GM19452 (cell line): Measurements from ENCODE around the gene IL18BP.

Experiments used
- ATAC-seq: cut with Tn5 transposase; IDR thresholded peaks from one replicate; pipeline ENCODE4 v1.9.1; 2021; ENCODE audit not compliant: unreplicated experiment

The IL18BP gene

GRCh38 chr11:72010529-72011233, 12.0 kb downstream of the IL18BP start:
- no peak for ATAC-seq

DNA sequence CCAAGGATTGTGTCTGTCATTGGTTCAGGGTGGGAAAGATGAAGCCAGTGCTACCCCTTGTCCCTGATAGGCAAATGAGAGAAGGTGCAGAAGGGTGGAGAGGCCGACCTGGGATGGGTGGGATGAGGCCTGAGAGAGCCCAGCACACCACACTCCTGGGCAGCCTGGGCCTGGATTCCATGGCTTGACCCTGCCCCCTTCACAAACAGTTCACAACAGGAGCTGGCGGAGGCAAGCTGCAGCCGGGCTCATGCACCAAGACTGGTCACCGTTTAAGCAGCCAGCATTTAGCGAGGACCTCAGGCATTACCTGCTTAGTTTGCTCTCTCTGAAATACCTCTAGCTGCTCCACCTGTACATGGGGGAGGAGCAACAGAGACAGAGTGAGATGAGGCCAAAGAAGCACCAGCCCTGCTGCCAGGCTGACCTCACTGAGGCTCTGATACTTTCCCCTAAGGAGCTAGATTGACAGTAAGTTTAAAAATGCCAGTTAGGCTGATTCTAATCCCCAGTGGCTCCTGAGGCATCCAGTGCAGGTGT, 13.5 kb downstream of the IL18BP start:
- ATAC-seq = no peak

DNA sequence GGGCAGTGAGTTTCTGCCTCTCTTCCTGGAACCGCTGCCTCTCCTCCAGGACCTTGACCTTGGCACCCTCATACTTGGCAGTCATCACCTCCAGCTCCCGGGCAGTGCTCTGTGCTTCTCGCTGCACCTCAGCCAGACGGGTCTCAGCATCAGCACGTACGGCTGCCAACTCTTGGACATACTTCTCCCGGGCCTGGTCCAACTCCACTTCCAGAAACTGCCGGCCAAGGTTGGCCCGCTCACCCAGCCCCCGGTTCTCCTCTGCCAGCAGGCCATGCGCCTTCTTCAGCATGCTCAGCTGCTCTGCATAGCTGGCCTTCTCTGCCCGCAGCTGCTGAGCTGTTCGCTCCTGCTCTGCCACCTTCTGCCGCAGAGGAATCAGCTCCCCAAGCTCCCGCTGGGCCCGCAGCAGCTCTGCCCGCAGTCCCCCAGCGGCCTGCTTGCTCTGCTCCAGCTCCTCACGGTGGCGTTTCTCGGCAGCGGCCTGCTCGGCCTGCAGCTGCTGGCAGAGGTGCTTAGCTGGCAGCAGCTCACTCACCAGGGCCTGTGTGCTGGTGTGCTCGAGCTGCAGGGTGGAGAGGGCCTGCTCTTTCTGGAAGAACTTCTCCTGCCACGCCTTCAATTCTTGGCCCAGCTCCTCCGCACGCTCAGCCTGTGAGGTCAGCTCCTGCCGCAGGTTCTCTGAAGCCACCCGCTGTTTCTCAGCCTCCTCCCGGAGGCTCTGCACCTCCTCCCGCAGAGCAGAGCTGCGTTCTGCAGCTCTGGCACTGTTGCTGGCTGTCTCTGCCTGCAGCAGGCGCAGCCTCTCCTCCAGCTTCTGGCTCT, 14.4 kb downstream of the IL18BP start:
- ATAC-seq = no peak

GRCh38 chr11:72013765-72014711, 15.3 kb downstream of the IL18BP start:
- ATAC-seq = no peak

DNA sequence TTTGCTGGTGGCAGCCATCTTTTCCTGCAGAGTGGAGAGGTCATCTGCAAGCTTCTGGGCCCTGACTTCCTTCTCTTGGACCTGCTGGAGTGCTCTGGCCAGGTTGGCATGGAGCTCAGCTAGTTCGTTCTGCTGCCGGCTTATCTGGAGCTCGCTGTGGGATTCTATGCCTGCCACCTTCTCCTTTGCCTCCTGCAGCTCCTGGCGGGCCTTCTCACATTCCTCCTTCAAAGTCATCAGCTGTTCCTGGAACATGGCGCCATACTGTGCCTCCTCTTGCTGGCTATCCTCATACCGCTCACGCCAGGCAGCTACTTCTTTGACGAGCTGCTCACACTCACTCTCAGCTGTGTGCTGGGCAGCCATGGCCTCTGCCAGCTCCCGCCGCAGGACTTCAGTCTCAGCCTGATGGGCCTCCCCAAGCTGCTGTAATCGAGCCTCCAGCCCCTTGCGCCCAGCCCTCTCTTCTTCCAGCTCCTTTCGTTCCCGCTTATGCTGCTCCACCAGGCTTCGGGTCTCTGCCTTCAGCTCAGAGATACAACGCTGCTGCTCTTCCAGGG, 16.1 kb downstream of the IL18BP start:
- ATAC-seq = no peak

DNA sequence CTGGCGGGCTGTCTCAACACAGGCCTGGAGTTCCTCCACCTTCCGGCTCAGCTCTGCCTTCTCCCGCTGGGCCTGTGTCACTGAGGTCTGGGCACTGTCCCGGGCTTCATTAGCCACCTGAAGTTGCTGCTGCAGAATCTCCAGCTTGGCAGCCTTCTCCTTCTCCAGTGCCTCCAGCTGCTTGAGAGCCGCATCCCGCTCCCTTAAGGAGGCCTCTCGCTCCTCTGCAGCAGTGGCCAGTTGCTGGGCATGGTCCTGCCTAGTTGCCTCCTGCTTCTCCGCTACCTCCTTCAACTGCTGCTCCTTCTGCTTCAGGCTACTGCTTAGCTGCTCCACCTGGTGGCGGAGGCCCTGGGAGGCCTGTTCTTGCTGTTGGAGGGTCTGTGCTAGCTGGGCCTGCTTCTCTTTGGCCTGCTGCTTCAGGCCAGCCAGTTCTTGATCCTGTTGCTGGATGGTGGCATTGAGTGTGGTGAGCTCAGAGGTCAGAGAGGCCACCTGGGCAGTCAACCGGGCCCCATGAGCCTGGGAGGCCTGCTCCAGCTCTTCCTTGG, 16.9 kb downstream of the IL18BP start:
- ATAC-seq = no peak

GRCh38 chr11:72018171-72018570, 19.5 kb downstream of the IL18BP start:
- ATAC-seq = no peak

DNA sequence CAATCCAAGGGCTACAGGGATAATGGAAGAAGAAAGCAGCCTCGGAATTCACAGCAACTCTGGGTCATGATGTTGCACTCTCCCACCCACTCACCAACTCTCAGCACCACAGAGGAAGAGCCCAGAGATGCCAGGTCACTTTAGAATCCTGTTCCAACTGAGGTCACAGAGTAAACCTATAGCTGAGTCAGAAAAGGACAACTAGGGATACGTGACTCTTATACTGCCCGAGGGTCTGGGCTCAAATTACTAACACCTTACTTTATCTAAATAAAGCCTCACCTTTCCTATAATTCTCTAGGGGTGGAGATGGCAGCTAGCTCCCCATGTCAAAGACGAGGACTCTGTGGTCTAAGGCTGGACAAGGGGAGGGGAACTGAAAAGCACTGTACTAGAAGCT, 24.6 kb downstream of the IL18BP start:
- no peak for ATAC-seq

GRCh38 chr11:72024069-72024754, 25.5 kb downstream of the IL18BP start:
- no peak for ATAC-seq

DNA sequence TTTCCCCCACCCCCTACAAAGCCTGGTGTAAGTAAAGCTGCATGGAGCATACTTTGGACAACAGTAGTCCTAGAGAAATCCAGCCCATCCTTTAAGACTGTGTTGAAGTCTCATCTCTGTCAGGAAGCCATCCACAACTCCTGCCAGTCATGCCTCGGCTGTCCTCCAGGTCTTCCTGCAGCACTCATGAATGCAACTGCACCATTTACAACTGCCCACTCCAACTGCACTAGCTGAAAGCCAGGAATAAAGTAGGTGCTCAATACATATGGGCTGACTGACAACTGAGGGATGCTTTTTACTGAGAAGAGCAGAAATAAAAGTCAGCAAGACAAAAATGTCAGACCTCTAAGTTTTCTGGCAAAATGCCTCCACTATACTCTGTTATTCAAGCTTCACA, 27.4 kb downstream of the IL18BP start:
- no peak for ATAC-seq

GRCh38 chr11:72030472-72031045, 31.9 kb downstream of the IL18BP start:
- no peak for ATAC-seq

- ATAC-seq = no peak
Measured at GRCh38 chr11:72036687-72037086, 38.0 kb downstream of the IL18BP start.

- ATAC-seq = no peak
Measured at GRCh38 chr11:72037554-72038311, 39.0 kb downstream of the IL18BP start.

- ATAC-seq = no peak
Measured at GRCh38 chr11:72038491-72038890, 39.8 kb downstream of the IL18BP start.

GRCh38 chr11:72039031-72039855, 40.5 kb downstream of the IL18BP start:
- ATAC-seq = no peak

GRCh38 chr11:72039856-72040401, 41.2 kb downstream of the IL18BP start:
- ATAC-seq = no peak

- no peak for ATAC-seq
Measured at GRCh38 chr11:72040491-72041363, 42.0 kb downstream of the IL18BP start.
